Loucy (cell line): ENCODE data around the gene RAB19.

ENCODE experiments used
- H2AFZ ChIP-seq: fragments of 200-600 bp; sonication (generic); 2 replicates; pipeline ENCODE4 v1.6.0; 2016; ENCODE audit warnings: antibody characterized with exemption, mild to moderate bottlenecking, low read length, moderate library complexity
- H3F3A ChIP-seq: fragments of 200-600 bp; 2 replicates; pipeline ENCODE4 v1.6.0; 2016; ENCODE audit warnings: antibody characterized with exemption, low read depth, mild to moderate bottlenecking
- H3K27me3 ChIP-seq: fragments of 200-600 bp; sonication (generic); 2 replicates; pipeline ENCODE4 v1.6.1; 2014; ENCODE audit warnings: low read length, mild to moderate bottlenecking; ENCODE audit not compliant: insufficient read depth, poor library complexity, severe bottlenecking
- H3K36me3 ChIP-seq: fragments of 200-600 bp; sonication (generic); 2 replicates; pipeline ENCODE4 v1.6.1; 2016; ENCODE audit warnings: low read length; ENCODE audit not compliant: insufficient read depth
- H3K4me1 ChIP-seq: fragments of 200-600 bp; sonication (generic); 2 replicates; pipeline ENCODE4 v1.5.1; 2014; ENCODE audit warnings: low read length, mild to moderate bottlenecking; ENCODE audit not compliant: insufficient read depth, poor library complexity, severe bottlenecking
- H3K4me2 ChIP-seq: fragments of 200-600 bp; sonication (generic); 2 replicates; pipeline ENCODE4 v1.6.0; 2014; ENCODE audit warnings: antibody characterized with exemption, low read length, low read depth, mild to moderate bottlenecking; ENCODE audit not compliant: poor library complexity, severe bottlenecking
- H3K4me3 ChIP-seq: fragments of 200-600 bp; sonication (generic); 2 replicates; pipeline ENCODE4 v1.5.1; 2014; ENCODE audit warnings: low read length, mild to moderate bottlenecking, mixed read lengths; ENCODE audit not compliant: poor library complexity, severe bottlenecking
- H3K79me2 ChIP-seq: fragments of 200-600 bp; sonication (generic); 2 replicates; pipeline ENCODE4 v1.6.1; 2014; ENCODE audit warnings: low read length; ENCODE audit not compliant: insufficient read depth
- H3K9ac ChIP-seq: fragments of 200-600 bp; sonication (generic); 2 replicates; pipeline ENCODE4 v1.6.0; 2014; ENCODE audit warnings: mild to moderate bottlenecking, low read depth, low read length, moderate library complexity; ENCODE audit not compliant: poor library complexity, severe bottlenecking
- H3K9me2 ChIP-seq: fragments of 200-600 bp; sonication (generic); replicated peaks from 2 replicates; pipeline ENCODE4 v1.6.1; 2016; ENCODE audit warnings: low read depth, low read length, mixed read lengths
- H3K9me3 ChIP-seq: fragments of 200-600 bp; sonication (generic); 2 replicates; pipeline ENCODE4 v1.6.1; 2014; ENCODE audit warnings: mild to moderate bottlenecking, antibody characterized with exemption, low read length, low read depth; ENCODE audit not compliant: insufficient read depth
- H4K20me1 ChIP-seq: fragments of 200-600 bp; sonication (generic); 2 replicates; pipeline ENCODE4 v1.6.0; 2014; ENCODE audit warnings: antibody characterized with exemption, low read length, mild to moderate bottlenecking; ENCODE audit not compliant: insufficient read depth, poor library complexity, severe bottlenecking
- CTCF ChIP-seq: fragments of 200-600 bp; sonication (generic); conservative IDR thresholded peaks from 2 replicates; pipeline ENCODE4 v1.5.1; 2014; ENCODE audit warnings: mild to moderate bottlenecking, antibody characterized with exemption, low read length
- EZH2phosphoT487 ChIP-seq: fragments of 200-600 bp; IDR thresholded peaks from 2 replicates; pipeline ENCODE4 v1.6.1; 2018; ENCODE audit warnings: antibody characterized with exemption, mild to moderate bottlenecking, moderate library complexity, borderline replicate concordance

The RAB19 gene

GRCh38 chr7:140441519-140441918 lies 37.7 kb downstream of the RAB19 start:
- H3K36me3 ChIP-seq = no peaks in the 10 kb centered on the region
- no peak overlapping the region for H2AFZ ChIP-seq
- no peaks in the 10 kb centered on the region for H3F3A ChIP-seq
- H3K27me3 ChIP-seq = no peaks in the 10 kb centered on the region
- no peak overlapping the region for H3K4me3 ChIP-seq
- no peak overlapping the region for H3K4me2 ChIP-seq
- TF ChIP-seq CTCF (no peak), EZH2phosphoT487 (no peak)
- peaks cover 4% of the 10 kb centered on the region for H3K4me1 ChIP-seq
- H3K9me2 ChIP-seq = no peaks in the 10 kb centered on the region
- no peak overlapping the region for H3K9ac ChIP-seq
- no peaks in the 10 kb centered on the region for H4K20me1 ChIP-seq
- H3K79me2 ChIP-seq = no peaks in the 10 kb centered on the region
- no peaks in the 10 kb centered on the region for H3K9me3 ChIP-seq

GRCh38 chr7:140446467-140446866 lies 42.6 kb downstream of the RAB19 start:
- Histone ChIP-seq H3K4me1 (peaks cover 20% of the 10 kb centered on the region), H3K9me2 (no peaks in the 10 kb centered on the region), H3K9me3 (no peaks in the 10 kb centered on the region), H3K4me2 (no peak overlapping the region), H2AFZ (no peak overlapping the region), H3K27me3 (no peaks in the 10 kb centered on the region), H3F3A (no peaks in the 10 kb centered on the region), H3K4me3 (no peak overlapping the region), H4K20me1 (peaks cover 5% of the 10 kb centered on the region), H3K9ac (no peak overlapping the region), H3K79me2 (no peaks in the 10 kb centered on the region), H3K36me3 (no peaks in the 10 kb centered on the region)
- 0 out of 2 replicates have a peak, but pooled peaks have one; percentile 11 for TF ChIP-seq CTCF
- TF ChIP-seq EZH2phosphoT487 = no peak

- Histone ChIP-seq H2AFZ (no peak overlapping the region), H3K4me3 (no peak overlapping the region), H3K27me3 (no peaks in the 10 kb centered on the region), H3K9me3 (no peaks in the 10 kb centered on the region), H3K4me1 (peaks cover 16% of the 10 kb centered on the region), H3K4me2 (no peak overlapping the region), H3K79me2 (no peaks in the 10 kb centered on the region), H3K9ac (no peak overlapping the region), H3F3A (no peaks in the 10 kb centered on the region), H4K20me1 (peaks cover 9% of the 10 kb centered on the region), H3K9me2 (no peaks in the 10 kb centered on the region), H3K36me3 (peaks cover 4% of the 10 kb centered on the region)
- TF ChIP-seq EZH2phosphoT487 (no peak), CTCF (no peak)
Measured at GRCh38 chr7:140447841-140448240, 44.0 kb downstream of the RAB19 start.
